GM21528 (cell line): ENCODE data around the gene P3H3.

ENCODE experiments used
- ATAC-seq: cut with Tn5 transposase; IDR thresholded peaks from one replicate; pipeline ENCODE4 v1.9.1; 2021; ENCODE audit warnings: mild to moderate bottlenecking, moderate library complexity; ENCODE audit not compliant: unreplicated experiment, low FRiP score

The P3H3 gene, protein sequence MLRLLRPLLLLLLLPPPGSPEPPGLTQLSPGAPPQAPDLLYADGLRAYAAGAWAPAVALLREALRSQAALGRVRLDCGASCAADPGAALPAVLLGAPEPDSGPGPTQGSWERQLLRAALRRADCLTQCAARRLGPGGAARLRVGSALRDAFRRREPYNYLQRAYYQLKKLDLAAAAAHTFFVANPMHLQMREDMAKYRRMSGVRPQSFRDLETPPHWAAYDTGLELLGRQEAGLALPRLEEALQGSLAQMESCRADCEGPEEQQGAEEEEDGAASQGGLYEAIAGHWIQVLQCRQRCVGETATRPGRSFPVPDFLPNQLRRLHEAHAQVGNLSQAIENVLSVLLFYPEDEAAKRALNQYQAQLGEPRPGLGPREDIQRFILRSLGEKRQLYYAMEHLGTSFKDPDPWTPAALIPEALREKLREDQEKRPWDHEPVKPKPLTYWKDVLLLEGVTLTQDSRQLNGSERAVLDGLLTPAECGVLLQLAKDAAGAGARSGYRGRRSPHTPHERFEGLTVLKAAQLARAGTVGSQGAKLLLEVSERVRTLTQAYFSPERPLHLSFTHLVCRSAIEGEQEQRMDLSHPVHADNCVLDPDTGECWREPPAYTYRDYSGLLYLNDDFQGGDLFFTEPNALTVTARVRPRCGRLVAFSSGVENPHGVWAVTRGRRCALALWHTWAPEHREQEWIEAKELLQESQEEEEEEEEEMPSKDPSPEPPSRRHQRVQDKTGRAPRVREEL

DNA sequence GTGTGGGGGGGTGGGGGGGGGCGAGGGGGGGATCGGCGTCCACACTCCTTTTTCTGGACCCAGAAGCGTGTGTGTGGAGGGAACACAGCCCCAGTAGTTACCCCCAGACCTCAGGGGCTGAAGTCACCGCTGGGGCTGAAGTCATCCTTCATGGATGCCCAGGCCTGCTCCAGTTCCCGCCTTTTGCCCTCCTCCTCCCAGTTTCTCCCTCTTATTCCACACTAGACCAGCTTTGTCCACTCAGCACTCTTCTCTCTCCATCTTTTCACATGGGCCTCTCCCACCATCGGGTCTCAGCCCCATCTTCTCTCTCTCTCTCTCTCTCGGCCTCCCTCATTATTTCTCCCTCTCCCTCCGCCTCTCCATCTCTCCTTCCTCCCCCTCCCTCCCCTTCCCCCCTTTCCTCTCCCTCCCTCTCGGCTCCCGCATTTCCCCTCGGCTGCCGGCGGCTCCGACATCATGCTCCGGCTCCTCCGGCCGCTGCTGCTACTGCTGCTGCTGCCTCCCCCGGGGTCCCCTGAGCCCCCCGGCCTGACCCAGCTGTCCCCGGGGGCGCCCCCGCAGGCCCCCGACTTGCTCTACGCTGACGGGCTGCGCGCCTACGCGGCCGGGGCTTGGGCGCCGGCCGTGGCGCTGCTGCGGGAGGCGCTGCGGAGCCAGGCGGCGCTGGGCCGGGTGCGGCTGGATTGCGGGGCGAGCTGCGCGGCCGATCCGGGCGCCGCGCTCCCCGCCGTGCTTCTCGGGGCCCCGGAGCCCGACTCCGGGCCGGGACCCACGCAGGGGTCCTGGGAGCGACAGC is at the start of gene P3H3:
Gene P3H3, plus strand, starts transcription at position 426 of the 799 bp plus-strand sequence. Its CDS starts 34 bp downstream, at position 460.
- ATAC-seq, result no peak

DNA sequence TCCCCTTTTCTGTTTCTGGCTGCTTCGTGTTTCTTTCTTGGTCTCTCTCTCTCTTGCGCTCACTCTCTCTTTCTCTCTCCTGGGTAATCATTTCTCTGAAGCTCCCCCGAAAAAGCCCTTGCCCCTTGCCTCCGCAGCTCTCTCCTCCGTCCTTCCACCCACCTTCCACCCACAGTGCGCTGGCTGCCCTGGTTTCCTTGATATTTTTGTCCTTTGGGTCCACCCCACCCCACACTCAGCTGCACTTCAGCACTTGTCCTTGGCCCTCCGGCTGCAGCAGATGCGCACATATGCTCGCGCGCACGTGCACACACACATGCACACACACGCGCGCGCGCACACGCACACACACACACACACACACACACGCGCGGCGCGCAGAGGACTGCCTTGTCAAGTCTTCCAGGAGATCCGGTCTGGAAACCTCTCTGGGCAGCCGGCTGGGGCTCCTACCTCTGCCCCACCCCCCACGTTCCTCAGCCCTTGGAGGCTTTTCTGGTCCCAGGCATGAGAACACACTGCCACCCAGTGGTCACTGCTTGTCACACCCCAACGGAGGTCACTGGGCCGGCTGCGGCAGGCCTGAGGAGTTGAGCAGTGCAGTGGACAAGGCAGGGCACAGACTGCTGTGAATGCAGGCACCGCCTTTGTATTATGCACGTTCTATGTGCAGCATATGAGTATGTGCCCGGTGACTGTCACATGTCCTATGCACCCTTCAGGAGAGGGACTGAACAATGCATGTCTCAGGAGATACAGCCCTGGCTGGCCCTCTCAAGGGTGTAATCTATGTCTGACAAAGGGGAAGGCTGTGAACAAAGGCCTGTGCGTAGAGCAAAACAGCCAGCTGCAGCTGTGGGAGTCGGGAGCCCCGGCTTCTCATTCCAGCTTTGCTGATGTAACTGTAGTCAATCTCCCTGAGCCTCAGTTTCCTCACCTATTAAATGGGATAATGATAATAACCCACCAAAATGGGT is 49.3 kb upstream of the P3H3 start:
- peak; percentile 80 for ATAC-seq

DNA sequence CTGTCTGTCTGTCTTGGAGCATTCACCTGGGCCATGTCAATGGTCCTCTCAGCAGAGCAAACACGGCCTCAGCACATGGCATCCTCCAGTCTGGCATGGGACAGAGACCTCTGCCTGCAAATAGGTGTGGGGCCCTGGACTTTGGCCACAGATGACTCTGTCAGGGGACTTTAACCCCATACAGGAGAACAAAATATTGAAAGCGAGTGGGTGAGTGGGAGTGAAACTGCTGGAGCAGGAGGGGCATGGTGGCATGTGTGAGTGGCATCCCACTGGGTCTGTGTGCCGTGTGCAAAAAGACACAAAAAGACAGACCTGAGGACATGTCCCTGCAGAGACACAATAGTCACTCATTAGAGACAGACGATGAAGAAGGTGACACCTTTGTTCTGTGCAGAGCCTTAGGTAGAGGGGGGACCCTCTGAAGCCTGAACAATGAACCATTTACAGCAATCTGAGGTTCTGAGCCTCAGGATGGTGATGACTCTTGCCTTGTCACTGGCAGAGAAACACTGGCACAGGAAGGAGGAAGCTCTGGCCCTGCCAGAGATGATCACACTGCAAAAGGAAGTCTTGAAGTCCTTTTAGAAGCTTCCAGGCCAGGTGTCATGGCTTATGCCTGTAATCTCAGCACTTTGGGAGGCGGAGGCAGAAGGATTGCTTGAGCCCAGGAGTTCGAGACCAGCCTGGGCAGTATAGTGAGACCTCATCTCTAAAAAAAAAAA is 48.3 kb upstream of the P3H3 start:
- ATAC-seq, result no peak

DNA sequence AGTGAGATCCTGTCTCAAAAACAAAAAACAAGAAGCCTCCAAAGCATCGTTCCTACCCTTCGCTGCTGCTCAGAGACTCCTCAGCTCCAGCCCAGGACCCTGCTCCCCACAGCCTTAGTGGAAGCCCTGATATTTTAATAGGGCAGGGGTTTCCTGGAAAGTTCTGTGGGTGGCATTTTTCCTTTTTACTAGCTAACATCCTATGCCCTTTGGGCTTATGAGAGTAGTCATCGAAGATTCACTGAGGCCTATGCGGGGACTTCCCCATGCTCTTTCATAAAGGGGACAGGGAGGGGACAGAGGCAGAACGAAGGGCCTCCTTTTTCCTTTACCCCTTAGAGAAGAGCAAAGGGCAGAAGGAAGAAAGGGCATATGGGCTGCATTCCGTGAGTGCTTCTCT is 47.6 kb upstream of the P3H3 start:
- ATAC-seq, result no peak

DNA sequence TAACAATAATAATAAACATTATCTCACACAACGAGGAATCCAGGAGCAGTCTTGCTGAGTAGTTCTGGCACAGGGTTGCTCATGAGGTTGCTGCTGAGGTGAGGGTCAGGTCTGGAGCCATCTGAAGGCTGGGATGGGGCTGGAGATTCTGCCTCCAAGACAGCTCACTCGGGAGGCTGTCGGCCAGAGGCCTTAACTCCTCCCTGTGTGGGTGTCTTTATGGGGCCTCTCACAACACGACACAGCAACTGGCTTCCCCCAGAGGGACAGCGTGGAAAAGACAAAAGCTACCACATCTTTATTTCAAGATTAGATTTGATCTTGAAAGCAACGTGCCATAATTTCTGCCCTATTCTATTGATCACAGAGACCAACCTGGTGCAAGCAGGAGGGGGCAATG is 46.1 kb upstream of the P3H3 start:
- ATAC-seq, result no peak

DNA sequence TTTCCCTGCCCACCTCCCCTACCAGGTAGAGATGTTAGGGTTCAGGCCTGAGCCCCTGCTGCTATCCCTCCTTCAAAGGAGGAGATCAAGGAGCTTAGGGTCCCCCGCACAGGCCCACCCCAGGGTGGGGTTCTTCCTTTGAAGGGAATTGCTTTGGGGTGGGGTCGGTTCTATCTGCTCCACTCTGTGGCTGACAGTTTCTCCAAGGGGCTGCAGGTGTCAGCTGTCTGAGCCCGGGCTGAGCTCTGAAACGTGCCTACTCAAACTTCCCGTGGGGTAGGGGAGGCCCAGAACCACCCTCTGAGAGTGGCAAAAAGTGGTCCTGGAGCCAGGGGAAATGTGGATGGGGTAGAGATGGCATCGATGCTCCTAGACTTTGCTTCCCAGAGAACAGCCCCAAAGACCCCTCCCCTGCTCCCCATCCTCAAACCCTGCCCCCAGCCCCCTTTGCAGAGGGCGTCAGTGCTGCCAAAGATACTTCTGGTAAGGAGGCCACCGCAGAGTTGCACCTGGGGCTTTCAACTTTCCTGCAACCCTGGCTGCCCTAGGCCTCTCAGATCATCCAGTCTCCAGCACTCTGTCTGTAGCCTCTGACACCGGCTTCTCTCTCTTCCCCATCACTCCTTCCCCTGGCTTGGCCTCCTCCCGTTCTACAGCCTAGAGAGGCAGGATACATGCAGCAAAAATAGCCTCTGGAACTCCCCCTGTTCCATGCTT is 45.2 kb upstream of the P3H3 start:
- ATAC-seq, result no peak

DNA sequence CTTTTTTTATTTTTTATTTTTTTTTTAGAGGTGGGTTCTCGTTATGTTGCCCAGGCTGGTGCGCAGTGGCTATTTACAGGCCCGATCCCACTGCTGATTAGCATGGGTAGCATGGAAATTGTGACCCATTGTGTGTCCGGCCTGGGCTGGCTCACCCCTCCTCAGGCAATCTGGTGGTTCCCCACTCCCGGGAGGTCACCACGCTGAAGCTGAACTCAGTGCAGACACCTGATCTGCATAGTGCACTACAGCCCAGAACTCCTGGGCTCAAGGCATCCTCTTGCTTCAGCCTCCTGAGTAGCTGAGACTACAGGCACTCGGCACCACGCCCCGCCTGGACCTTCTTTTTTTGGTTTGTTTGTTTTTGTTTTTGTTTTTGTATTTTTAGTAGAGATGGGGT is 44.4 kb upstream of the P3H3 start:
- no peak for ATAC-seq

DNA sequence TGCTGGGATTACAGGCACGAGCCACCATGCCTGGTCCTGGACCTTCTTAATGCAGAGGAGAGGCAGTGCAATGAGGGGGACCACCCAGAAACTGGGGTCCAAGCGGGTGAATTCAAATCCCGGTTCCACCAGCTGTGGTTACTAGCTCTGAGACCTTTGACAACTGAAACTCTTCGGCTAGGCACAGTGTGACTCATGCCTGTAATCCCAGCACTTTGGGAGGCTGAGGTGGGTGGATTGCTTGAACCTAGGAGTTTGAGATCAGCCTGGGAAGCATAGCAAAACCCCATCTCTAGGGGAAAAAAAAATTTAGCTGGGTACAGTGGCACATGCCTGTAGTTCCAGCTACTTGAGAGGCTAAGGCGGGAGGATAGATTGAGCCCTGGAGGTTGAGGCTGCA is 43.9 kb upstream of the P3H3 start:
- no peak for ATAC-seq

DNA sequence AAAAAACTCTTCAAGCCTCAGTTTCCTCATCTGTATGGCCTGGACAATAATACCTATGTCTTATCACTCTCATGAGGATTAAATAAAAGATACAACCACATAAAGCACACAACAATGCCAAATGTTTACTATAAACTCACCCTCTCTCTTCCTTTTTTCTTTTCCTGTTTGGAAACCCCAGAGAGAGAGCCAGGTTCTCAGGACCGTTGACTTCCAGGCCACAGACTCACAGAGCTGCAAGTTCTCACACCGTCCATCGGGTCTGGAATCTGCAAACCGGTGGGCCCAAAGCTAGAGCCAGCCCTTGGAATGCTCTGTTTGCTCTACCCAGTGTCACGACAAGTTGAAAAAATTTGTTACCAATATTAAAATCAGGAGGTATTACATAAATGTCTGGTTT is 43.4 kb upstream of the P3H3 start:
- no peak for ATAC-seq

DNA sequence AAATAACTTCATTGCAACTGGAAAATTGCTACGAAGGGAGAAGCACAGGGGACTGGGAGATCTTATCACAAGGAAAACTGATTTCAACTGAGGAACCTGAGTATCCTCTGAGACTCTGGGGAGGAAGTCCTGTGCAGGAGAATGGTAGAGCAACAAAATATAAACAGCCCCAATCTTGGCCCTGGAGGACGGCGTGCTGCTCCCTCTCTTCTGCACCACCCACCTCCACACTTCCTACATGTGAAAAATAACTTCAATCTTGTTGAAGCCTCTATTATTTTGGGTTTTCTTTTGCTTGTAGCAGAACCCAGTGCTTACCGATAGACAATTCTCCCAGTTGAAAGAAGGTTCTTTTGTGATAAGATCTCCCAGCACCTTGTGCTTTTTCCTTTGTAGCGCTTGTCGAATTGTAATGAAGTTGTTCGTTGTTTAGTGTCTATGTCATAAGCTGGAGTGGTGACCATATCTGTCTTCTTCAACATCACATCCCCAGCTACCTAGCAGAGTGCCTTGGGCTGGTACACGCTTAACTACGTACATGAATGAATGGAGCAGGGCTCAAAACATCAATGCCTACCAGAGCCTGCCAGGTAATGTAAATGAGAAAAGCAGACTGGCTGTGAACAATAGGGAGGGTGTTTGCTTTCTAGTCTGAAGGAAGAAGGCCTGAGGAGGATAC is 41.7 kb upstream of the P3H3 start:
- no peak for ATAC-seq

DNA sequence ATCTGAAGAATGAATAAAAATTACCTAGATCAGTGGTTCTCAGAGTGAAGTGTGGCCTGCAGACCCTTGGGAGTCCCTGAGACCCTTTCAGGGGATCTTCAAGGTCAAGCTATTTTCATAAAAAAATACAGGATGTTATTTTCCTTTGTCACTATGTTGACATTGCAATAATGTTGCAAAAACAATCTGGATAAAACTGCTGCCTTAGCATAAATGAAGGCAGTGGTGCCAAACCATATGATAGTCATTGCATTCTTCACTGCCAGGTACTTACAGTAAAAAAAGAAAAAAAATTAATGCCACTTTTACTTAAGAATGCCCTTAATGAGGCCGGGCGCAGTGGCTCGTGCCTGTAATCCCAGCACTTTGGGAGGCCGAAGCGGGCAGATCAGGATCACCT is 40.9 kb upstream of the P3H3 start:
- ATAC-seq, result no peak

DNA sequence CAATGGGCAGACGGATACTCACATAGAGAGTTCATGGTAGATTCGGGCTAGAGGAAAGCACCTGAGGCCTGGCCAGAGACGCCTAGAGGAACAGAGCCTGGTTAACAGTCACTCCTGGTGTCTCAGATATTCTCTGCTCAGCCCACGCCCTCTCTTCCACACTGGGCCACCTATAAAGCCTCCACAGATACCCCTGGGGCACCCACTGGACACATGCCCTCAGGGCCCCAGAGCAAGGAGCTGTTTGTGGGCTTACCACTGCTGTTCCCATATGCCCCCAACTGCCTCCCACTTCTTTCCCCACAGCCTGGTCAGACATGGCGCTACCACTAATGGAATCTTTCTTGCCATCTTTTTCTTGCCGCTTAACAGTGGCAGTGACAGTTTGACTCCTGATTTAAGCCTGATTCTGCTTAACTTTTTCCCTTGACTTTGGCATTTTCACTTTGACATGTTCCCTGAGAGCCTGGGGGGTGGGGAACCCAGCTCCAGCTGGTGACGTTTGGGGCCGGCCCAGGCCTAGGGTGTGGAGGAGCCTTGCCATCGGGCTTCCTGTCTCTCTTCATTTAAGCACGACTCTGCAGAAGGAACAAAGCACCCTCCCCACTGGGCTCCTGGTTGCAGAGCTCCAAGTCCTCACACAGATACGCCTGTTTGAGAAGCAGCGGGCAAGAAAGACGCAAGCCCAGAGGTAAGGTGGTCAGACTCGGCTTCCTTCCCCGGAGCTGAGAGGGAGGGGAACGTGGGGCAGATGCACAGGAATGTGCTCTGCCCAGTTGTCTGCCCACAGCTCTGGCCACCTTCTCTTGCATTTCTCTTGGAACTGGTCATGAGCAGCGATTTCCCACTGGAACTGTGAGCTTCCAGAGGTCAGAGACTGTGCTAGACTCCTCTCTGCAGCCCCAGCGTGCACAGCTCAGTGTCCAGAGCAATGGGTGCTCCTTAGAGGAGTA is 39.0 kb upstream of the P3H3 start, which contains the start of gene CD4:
Gene CD4, plus strand, starts transcription at position 557 of the 953 bp plus-strand sequence. CDS start 10,611 bp downstream, outside the sequence.
- no peak for ATAC-seq

DNA sequence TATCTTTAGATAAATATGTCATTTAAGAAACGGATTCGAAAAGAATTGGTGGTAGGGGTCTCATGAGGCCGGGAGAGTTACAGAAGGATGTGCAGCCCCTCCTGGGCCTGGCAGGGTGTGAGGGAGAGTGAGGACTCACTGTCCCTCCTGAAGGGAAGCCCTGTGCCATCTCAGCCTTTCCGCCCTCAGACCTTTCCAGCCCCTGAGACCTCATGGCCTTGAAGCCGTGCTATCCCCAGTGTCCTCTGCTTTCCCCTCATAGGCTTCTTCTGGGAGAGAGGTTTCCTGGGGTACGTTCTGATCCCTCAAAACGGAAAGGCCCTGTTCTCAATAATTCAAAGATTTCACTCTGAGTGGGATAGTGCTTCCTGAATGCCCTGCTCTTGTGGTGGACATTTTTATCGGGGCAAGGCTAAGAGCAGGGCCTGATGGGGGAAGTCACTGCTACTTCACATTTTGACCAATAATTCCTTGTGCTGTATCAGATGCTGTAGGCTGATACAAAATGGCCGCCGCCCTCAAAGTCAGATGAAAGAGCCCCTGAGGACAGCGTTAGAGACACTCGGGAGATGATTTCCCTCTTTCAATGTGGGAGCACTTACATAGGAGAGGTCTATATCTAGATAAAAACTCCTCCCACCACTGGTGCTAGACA is 37.6 kb upstream of the P3H3 start:
- ATAC-seq, result no peak

DNA sequence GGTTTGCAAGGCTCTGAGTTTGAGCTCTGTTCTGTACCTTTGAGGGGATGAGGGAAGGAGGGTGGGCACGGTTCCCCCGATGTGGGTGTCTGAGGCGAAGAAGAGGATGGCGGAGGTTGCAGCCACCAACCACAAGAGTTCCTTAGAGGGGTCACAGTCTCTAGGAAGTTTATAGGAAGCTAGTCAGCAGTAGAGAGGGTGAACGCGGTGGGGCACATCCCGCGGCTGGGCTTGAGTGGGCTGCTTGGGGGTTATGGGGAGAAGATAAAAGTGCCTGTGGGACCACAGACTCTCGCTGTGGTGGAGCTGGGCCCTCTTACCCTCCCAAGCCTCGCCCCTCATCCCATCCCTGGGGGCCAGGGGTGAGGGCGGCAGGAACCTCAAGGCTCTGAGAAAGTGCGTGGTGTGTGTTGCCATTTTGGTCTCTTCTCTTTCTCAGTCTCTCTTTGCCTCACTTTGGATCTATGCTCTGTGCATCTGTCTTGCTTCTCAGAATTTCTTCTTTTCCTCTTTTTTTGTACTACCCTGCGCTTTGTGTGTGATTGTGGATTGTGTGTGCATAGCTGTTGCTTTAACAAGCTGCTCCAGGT is 36.2 kb upstream of the P3H3 start:
- no peak for ATAC-seq

DNA sequence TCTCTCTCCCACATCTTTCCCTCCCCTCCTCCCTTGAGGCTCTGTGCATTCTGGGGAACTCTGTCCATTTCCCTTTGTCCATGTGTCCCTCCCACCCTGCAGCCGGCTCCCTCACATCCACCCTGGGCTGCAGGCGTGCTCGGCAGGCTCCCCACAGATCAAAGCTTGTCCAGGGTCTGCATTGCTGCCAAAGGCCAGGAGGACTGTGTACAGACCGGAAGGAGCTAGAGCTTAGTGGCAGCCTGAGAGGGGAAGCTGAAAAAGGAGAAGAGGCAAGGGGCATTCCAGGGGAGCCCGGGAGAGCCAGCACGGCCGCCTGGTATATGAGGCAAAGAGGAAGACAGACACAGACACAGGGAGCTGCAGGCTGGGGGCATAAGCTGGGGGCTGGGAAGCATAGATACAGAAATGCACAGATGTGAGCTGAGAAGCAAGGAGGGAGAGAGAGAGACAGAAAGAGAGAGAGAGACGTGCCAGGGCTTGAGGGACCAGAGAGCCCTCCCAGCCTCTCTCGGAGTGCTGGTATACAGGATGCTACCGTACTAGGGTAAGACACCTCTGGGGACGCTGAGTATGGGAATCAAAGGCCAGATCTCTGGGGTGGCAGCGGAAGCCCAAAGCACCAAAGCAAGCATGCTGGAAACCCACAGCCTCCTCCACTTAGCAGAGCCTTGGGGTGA is 35.5 kb upstream of the P3H3 start:
- no peak for ATAC-seq
